LNCaP clone FGC (cell line): ENCODE results near the gene SMAD5.

ENCODE experiments used
- DNase-seq: peaks from one replicate; pipeline ENCODE4 v3.0.0-alpha.2; 2011; ENCODE audit warnings: low read depth
- H3K4me3 ChIP-seq: 2 replicates; pipeline ENCODE4 v1.5.1; 2011; ENCODE audit warnings: mild to moderate bottlenecking, low read depth, low read length, control low read depth
- CTCF ChIP-seq: IDR thresholded peaks from 2 replicates; pipeline ENCODE4 v1.5.1; 2012; ENCODE audit warnings: mild to moderate bottlenecking; ENCODE audit not compliant: control insufficient read depth, insufficient read depth; ENCODE audit errors: extremely low read depth

Gene SMAD5

GRCh38 chr5:136137497-136138220 is 5.0 kb downstream of the SMAD5 start:
- H3K4me3 ChIP-seq, result no peak overlapping the region
- no peak for TF ChIP-seq CTCF
- no peak for DNase-seq

- TF ChIP-seq CTCF, result no peak
- H3K4me3 ChIP-seq, result no peak overlapping the region
- no peak for DNase-seq
These were observed 8.9 kb downstream of the SMAD5 start for GRCh38 chr5:136141561-136141960.

GRCh38 chr5:136143312-136143711 is 10.7 kb downstream of the SMAD5 start:
- no peak overlapping the region for H3K4me3 ChIP-seq
- TF ChIP-seq CTCF, result no peak
- DNase-seq, result no peak

GRCh38 chr5:136143763-136144162 is 11.1 kb downstream of the SMAD5 start:
- no peak for TF ChIP-seq CTCF
- H3K4me3 ChIP-seq, result no peak overlapping the region
- no peak for DNase-seq

GRCh38 chr5:136145030-136145429 is 12.4 kb downstream of the SMAD5 start:
- TF ChIP-seq CTCF, result no peak
- no peak overlapping the region for H3K4me3 ChIP-seq
- DNase-seq, result no peak

GRCh38 chr5:136146201-136146600 is 13.6 kb downstream of the SMAD5 start:
- no peak for TF ChIP-seq CTCF
- no peak overlapping the region for H3K4me3 ChIP-seq
- no peak for DNase-seq

- no peak for TF ChIP-seq CTCF
- H3K4me3 ChIP-seq, result no peak overlapping the region
- DNase-seq, result no peak
These were observed 15.0 kb downstream of the SMAD5 start for GRCh38 chr5:136147632-136148031.
